GM18873 (cell line): ENCODE measurements around the gene AAK1.
A peak's percentile ranks its signal among the peaks of the same experiment; 100 is the strongest.
"Not testable (repeated sequence)": the region's sequence is repeated elsewhere in the genome, so short reads cannot be mapped to it uniquely, and the experiment has no call there.

Experiments
- ATAC-seq: cut with Tn5 transposase; IDR thresholded peaks from one replicate; pipeline ENCODE4 v1.9.1; 2021; ENCODE audit warnings: mild to moderate bottlenecking, moderate library complexity, moderate number of reproducible peaks; ENCODE audit not compliant: unreplicated experiment, low FRiP score

The AAK1 gene

GRCh38 chr2:69550511-69550910, 93.0 kb downstream of the AAK1 start:
- ATAC-seq = not testable (repeated sequence)

- ATAC-seq = no peak
Measured at GRCh38 chr2:69549421-69549820, 94.1 kb downstream of the AAK1 start.

- no peak for ATAC-seq
Measured at GRCh38 chr2:69547984-69548715, 95.4 kb downstream of the AAK1 start.

DNA sequence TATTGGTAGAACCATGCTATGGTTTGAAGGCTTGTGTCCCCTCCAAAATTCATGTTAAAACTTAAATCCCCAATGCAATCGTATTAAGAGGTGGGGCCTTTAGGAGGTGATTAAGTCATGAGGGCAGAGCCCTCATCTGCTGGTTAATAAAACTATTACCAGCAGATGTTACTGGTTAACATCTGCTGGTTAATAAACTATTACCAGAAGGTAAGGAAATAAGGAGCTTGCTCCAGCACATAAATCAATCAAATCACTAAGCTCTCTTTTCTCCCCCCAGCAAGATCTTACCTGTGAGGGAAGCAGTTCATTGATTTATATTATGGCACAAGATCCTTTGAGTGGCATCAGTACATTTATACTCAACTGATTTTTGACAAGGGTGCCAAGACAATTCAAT, 96.9 kb downstream of the AAK1 start:
- no peak for ATAC-seq

DNA sequence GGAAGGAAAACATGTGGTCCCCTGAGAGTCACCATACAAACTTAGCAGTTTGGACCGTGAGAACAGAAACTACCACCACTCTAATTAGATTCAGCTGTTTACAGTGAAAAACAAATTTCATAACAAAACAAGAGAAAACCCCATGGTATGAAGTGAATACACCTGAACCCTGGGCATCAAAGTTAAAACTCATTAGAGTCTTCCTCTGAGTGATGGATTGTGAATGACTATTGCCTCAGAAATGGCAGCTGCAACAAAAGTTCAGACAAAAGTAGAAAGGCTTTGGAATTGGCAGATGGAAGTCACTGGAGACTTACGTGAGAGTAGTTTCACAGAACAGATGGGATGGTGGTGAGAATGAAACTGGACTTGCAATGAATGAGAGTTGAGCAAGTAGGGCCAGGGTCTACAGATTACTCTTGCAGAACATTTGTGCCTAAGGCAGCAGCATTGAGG, 98.0 kb downstream of the AAK1 start:
- no peak for ATAC-seq

GRCh38 chr2:69544951-69545350, 98.6 kb downstream of the AAK1 start:
- ATAC-seq = no peak

DNA sequence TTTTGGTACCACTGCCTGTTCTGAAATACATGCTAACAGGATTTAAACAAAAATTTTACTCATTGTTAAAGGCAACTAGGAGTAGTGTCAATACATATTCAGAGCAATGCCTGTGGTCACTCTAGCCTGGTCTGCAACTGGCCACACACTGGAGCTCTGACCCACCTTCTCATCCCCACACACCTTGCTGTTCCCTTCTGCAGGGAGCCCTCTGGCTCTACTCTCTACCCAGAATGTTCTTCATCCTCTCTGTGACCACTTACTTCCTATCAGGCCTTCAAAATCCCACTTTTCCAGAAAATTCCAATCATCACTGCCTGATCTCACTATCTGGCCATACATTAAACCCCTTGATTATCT, 104.0 kb downstream of the AAK1 start:
- no peak for ATAC-seq

DNA sequence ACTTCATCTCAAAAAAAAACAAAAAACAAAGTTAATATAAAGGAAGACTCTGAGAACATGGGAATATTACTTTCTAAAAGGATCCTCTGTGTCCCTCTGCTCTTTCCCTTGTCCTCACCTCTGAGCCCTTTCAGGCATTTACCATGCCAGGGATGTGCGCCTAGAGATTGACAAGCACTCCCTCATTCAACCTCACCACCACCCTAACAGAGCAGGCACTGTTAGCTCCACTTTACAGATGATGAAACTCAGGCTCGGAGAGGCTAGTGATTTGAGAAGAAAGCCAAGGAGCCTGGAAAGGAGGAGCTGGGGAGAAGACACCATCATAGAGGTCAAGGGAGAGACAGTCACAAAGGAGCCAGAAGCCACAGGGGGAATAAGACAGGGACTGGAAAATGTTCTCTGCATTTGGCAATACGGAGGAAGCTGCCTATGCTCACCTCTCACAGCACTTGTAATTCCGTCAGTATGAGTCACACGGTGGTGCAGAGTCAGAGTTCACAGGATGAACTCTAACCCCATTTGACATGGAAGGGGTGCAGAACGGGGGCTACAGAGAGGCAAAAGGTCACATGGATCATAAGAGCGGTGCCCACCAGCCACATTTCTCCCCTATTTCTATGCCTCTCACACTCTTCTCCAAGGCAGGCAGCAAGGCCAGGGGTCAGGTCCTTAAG, 104.5 kb downstream of the AAK1 start:
- ATAC-seq = no peak

- ATAC-seq = no peak
Measured at GRCh38 chr2:69538249-69538648, 105.3 kb downstream of the AAK1 start.

- peak; percentile 58 for ATAC-seq
Measured at GRCh38 chr2:69535817-69536241, 107.7 kb downstream of the AAK1 start.

GRCh38 chr2:69531186-69531585, 112.4 kb downstream of the AAK1 start:
- no peak for ATAC-seq

DNA sequence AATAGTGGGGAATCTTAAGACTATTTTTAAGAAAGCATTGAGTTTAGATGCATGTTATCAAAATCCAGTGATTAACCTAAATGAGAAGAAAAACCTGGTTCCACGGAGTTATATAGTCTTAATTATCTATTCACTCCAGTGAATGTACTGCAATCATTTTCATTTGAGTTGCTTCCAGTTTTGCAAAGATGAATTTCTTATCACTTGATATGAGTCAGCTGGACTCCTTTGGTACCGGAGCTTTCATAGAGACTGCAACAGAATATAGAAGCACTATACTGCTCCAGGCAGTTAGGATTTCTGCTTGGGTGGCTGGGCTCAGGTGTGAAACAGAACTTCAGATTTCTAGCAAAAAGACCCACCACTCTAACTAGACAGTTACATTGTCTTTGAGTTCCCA, 114.1 kb downstream of the AAK1 start:
- ATAC-seq = no peak

DNA sequence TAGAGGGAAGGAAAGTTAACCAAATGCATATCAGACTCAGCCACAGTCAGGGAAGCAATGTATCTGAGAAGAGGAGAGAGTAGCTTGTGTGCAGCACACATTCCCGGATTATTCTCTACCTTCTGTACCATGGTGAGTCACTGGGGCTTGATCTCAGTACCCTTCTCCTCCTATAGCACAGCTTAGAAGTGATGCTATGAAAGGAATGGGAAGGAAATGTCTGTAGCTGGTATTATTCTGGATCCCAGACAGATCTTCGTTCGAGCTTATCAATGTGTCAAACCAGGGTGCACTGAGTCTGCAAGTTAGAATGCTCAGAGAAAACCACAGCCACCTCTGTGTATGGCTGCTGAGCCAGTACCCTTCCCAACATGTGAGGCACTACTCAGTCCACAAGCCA, 118.3 kb downstream of the AAK1 start:
- ATAC-seq = no peak

DNA sequence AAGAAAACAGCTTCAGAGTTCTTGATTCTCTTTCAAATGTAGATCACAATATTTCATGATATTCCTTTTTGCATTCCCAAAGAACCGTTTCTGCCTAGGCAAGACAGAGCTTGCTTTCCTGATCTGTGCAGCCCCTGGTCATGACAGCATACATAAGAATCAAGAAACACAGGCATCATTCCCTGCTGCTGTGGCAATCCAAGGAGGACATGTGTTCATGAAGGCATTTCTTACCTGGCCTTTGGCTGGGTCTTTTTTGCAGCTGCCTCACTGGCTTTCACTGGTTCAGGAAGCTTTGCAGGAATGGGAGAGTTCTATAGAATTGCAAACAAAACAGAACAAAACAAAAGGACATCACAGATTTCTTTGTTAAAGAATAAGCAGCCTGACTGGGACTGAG, 118.7 kb downstream of the AAK1 start:
- no peak for ATAC-seq

DNA sequence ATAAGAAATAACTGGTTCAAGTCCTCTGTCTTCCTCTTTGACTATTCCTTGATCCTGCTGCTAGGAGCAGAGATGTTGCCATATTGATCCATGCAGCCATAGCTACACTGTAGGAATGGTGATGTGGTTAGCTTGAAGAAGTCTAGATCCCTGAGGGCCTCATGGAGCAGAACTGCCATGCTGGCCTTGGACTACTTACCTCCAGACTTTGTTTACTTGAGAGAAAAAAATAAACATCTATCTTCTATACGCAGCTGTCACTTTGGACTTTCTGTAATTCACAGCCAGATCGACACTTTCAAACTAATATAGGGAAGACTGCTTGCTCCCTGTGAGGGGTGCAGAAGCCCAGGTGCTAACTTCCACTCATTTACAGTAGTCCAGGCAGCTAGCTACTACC, 121.8 kb downstream of the AAK1 start:
- ATAC-seq = no peak

- no peak for ATAC-seq
Measured at GRCh38 chr2:69518841-69519240, 124.7 kb downstream of the AAK1 start.

DNA sequence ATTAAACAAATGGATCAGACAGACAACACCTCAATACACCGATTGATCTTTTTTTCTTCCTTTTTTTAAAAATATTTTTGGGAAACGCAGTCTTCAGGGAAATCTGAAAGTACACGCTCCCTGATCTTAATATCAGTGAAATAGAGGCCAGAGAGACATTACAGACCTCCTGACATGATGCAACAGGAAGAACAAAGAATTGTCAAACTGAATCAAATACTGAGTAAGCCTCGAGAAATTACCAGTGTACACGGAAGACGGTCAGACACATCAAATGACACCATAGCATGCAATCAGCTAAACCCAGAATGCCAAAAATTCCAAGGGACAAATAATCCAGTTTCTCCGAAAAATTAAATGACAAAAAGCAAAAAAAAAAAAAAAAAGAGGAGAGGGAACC, 126.1 kb downstream of the AAK1 start:
- ATAC-seq = no peak

DNA sequence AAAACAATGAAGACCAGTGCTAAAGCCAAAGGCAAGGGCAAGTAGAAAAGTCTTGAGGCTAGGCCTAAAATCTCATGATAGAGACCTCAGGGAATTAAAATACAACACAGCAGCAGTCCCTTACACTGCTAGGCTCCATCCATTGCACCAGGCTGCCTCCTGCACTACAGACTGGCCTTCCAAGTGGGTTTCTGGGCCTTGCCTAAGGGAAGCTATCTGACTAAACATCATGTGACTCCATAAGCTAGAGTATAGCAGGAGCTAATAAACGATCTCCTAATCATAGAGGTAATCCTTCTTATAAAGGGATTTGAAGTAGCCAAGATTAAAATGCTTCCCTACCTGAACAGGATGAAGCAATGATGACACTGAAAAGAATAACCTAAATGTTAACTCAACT, 128.7 kb downstream of the AAK1 start:
- ATAC-seq = no peak

DNA sequence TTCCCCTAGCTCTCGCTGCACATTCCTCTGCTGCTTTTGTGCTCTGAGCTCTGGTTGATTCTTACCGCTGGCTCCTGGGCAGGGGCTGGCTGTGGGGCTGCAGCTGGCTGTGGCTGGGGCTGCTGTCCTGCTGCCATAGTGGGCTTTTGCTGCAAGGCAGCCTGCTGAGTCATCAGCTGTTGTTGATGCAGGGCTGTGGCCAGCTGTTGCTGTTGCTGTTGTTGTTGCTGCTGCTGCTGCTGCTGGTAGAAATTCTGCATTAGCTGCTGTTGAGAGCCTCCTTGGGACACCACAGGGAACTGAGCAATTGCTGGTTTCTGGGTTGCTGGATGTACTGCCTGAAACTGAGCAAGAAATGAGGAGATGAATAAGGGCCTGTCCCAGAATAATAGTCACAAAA, 129.1 kb downstream of the AAK1 start:
- ATAC-seq = no peak

DNA sequence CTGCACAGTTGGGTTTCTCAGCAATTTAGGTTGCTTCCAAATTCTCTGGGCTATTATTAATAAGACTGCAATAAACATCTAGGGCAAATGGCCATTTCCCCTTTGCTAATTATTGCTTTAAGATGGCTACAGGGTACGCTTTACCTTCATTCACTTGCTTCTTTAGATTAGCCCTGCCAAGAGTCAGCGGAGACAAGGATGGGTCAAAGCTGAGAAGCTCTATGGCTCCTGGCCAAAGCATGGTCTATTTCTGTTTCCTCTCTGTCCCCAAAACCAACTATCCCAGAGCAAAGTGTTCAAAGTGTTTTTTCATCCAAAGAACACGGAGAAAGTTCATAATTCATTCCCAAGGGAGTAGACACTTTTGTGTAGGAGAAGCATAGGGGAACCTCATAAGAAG, 131.1 kb downstream of the AAK1 start:
- ATAC-seq = no peak

DNA sequence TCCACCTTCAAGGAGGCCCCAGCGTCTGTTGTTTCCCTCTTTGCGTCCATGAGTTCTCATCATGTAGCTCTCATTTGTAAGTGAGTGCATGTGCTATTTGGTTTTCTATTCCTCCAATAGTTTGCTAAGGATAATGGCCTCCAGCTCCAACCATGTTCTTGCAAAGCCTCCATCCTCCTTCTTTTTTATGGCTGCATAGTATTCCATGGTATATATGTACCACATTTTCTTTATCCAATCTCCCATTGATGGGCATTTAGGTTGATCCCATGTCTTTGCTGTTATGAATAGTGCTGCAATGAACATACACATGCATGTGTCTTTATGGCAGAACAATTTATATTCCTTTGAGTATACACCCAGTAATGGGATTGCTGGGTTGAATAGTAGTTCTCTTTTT, 133.3 kb downstream of the AAK1 start:
- ATAC-seq = no peak

DNA sequence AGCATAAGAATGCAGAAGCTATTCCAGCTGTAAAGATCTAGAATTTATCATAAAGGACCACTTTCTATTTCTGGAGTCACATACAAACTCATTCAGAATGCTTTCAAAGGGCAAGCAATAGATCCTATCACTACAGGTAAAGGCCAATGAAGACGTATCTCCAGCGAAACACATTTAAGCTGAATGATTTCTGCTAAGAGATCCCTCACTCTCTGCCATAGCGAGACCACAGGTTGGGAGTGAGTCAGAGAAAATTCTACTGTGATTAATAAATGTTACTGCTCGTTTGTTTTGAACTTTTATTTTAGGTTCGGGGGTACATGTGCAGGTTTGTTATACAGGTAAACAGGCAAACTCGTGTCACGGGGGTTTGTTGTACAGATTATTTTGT, 133.8 kb downstream of the AAK1 start:
- ATAC-seq = no peak
